K562 (cell line): ENCODE data around the gene MED28.

Source experiments
- BCLAF1 ChIP-seq, 2 experiments: fragments of 450-650 bp in 1 of 2; IDR thresholded peaks; 2 replicates each; pipeline ENCODE4 v1.6.1; 2011 to 2017; ENCODE audit warnings: low read depth in 2 of 2, antibody characterized with exemption in 1 of 2, borderline replicate concordance in 1 of 2, low read length in 1 of 2, mild to moderate bottlenecking in 1 of 2, mixed read lengths in 1 of 2; ENCODE audit not compliant: control insufficient read depth in 1 of 2
- CTCF ChIP-seq, 3 experiments: IDR thresholded peaks in 2 of 3; conservative IDR thresholded peaks in 1 of 3; 2 replicates each; pipeline ENCODE4 v1.5.1; 2011 to 2012; ENCODE audit warnings: low read length in 3 of 3, mild to moderate bottlenecking in 3 of 3, control low read depth in 2 of 3, improper control_type of control experiment in 1 of 3, inconsistent platforms in 1 of 3, low read depth in 1 of 3, mixed read lengths in 1 of 3, moderate library complexity in 1 of 3; ENCODE audit not compliant: insufficient read depth in 2 of 3
- FOXP4 ChIP-seq: sonication (generic); formaldehyde crosslinking; IDR thresholded peaks from 2 replicates; pipeline ENCODE4 v1.8.0; 2022; ENCODE audit warnings: mild to moderate bottlenecking, missing genetic modification reagents, borderline replicate concordance
- ZNF133 ChIP-seq: fragments of 250-450 bp; sonication (Bioruptor Pico); IDR thresholded peaks from 2 replicates; pipeline ENCODE4 v1.4.0; 2020; ENCODE audit warnings: mild to moderate bottlenecking

GRCh38 chr4:17665346-17665745, 50.9 kb downstream of the MED28 start:
- TF ChIP-seq CTCF (IDR thresholded peaks at IDR 0.05 in 2 of 3, conservative IDR thresholded peaks at IDR 0.05 in 1 of 3; ENCODE audit: insufficient read depth in 2 of 3, low read depth in 1 of 3, low read length in 3 of 3) (no peak), ZNF133 (CRISPR knock-in tag) (no peak), FOXP4 (CRISPR knock-in tag) (no peak), BCLAF1 (IDR thresholded peaks at IDR 0.05; ENCODE audit: borderline replicate concordance in 1 of 2, control insufficient read depth in 1 of 2, low read depth in 2 of 2, low read length in 1 of 2) (no peak)
